Medulla oblongata (tissue), 1 donor: ENCODE results near the gene LIME1.
"Not testable (repeated sequence)": the region's sequence is repeated elsewhere in the genome, so short reads cannot be mapped to it uniquely, and the experiment has no call there.

Source experiments
- DNase-seq: peaks from one replicate; pipeline ENCODE4 v3.0.0-alpha.2; 2015; ENCODE audit errors: extremely low spot score

The LIME1 gene

GRCh38 chr20:63772781-63773518, 36.5 kb downstream of the LIME1 start:
- no peak for DNase-seq

GRCh38 chr20:63773571-63774241, 37.2 kb downstream of the LIME1 start:
- DNase-seq = no peak

DNA sequence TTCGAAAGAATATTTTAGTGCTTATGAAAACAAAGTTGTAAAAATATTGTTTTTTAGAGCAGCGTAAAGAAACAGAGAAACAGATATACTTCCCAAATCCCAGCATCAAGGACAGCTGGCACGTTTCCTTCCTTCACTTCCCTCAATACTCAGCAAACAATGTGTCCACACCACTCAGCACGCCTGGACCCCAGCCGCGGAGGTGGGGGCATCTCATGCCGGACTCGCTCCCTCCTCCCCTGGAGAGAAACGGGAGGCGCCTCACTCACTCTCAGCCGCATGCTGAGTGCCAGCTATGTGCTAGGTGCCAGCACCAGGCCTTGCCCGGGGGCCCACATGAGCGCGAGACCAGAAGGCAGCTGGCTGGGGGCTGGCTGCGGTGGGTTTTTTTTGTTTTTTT, 37.8 kb downstream of the LIME1 start:
- DNase-seq = peak; percentile 14

DNA sequence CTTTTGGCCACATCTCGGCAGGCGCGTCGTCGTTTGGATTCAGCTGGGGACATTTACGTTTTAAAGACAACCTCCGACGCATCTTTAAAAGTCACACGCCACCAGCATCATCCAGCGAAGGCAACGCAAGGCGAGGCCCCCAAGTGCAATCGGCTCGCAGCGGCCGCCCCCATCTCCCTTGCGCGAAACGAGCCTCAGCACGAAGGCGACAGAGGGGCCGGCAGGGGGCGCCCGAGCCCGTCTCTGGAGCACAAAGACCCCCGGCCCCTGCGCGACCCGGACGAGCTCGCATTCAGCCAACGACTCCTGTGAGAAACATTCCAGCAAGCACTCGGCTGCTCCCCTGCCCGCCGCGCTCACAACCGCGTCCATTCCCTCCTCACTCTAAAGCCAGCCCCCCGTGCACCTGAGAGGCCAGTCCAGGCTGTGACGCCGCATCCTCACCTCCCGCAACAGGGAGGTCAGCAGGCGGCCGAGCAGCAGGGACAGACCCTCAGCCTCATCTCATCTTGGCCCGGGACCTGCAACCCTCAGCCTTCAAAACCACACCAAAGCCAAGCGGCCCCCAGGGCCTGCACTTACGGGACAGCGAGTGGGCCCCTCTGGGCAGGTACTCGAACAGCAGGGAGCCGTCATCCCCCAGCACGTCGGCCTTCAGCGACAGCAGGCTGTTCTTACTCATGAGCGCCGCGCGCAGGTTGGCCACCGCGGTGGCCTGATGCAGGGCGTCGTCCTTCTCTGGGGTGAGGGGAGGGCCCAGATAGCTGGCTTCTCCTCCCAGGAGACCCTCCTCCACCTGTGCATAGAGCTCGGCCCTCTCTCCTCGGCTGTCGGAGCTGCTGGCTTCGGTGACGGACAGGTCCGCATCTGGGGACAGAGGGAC, 38.9 kb downstream of the LIME1 start:
- DNase-seq = peak; percentile 29

- not testable (repeated sequence) for DNase-seq
Measured at GRCh38 chr20:63776875-63777274, 40.4 kb downstream of the LIME1 start.

- DNase-seq = no peak
Measured at GRCh38 chr20:63777614-63778013, 41.1 kb downstream of the LIME1 start.

DNA sequence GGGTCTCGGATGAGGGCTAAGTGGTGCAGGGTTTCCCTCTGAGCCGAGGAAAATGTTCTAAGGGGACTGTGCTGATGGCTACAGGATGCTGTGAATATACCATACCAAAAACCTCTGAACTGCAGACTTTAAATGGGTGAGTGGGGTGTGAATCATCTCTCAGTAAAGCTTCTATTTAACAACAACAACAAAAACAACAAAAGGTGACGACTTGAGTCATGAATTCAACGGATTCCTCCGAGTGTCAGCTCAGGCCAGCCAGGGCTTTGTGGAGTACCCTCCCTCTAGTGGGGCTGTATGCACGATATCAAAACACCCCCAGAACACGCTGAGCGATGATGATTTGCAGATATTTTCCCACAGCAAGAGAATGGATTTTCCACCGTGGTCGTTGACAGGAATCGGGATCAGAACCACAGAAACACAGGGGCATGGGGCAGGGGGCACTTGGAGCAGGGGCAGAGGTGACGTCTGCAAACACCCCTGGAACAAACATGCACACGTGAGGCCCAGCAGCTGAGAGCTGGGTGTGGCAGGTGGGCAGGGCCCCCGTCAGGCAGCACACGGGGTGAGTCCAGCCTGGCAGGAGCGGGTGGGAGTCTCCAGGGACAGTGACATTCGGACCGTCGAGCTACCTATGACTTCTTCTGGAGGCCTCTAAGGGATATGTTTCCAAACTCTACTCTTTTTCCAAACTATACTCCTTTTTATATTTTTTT, 41.7 kb downstream of the LIME1 start:
- DNase-seq = no peak

DNA sequence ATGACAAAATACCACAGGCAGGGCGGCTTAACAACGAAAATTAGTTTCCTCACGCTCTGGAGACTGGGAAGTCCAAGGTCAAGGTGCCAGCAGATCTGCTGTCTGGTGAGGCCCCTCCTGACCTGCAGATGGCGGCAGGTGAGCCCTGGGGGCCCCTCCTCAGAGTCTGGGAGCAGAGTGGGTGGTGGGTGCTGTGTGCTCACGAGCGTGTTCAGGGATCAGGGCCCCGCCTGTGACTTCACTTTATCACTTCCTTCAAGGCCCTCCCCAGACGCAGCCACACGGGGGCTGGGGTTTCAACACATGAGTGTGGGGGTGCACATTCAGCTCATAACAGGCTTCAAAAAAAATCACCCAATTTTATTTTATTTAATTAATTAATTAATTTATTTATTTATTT, 42.4 kb downstream of the LIME1 start:
- DNase-seq = no peak

GRCh38 chr20:63781181-63781580, 44.7 kb downstream of the LIME1 start:
- no peak for DNase-seq

- DNase-seq = no peak
Measured at GRCh38 chr20:63782051-63782471, 45.6 kb downstream of the LIME1 start.

GRCh38 chr20:63782521-63782971, 46.1 kb downstream of the LIME1 start:
- no peak for DNase-seq

GRCh38 chr20:63783970-63784369, 47.5 kb downstream of the LIME1 start:
- DNase-seq = no peak

DNA sequence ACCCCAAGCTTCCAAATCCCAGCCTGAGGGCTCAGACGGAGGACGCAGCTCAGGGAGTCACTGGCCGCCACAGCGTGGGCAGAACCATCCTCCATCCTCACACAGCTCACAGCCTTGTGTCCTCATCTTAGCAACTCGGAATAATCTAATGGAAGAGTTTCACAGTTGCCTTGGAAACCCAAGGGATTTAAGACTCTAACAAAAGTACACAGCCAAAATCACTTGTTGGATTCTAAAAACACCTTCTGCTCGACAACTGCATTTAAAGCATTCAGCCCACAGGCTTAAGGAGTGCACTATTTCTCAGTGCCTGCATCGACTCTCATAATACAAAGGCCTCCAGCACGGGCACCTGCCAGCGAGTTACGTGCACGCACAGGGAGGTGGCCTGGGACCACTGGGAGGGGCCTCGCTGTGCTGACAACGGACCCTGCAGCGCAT, 49.2 kb downstream of the LIME1 start:
- DNase-seq = peak; percentile 9

- DNase-seq = no peak
Measured at GRCh38 chr20:63787302-63787701, 50.8 kb downstream of the LIME1 start.

DNA sequence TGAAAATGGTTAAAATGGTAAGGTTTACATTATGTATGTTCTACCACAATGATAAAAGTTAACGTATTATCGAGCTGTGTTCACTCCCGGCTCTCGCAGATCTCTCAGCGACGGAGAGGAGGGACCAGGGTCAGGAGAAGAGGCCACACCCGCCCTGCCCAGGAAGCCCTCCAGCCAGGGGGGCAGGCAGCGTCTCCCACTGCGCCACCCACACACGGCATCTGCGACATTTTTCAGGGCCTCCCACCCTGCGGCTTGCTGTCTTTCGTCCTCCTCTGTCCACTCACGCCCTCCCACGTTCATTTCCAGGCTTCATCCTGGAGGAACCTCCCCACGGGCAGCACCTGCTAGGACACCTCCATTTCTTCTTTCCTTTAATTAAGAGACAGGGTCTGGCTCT, 51.3 kb downstream of the LIME1 start:
- no peak for DNase-seq
